HepG2 (cell line): ENCODE measurements around the gene UBAP2. TPM values are rescaled to one million over a fixed set of nuclear protein-coding genes. Genes with fewer than 3 reads are reported as not detected.
A peak's percentile ranks its signal among the peaks of the same experiment; 100 is the strongest.

Source experiments
- BHLHE40 ChIP-seq: IDR thresholded peaks from 2 replicates; pipeline ENCODE4 v1.6.1; 2011; ENCODE audit warnings: low read length, improper control_type of control experiment
- CBX1 ChIP-seq: IDR thresholded peaks from one replicate; pipeline ENCODE4 v1.6.1; 2016; ENCODE audit warnings: antibody characterized with exemption, low read depth
- CCAR2 ChIP-seq: fragments of 200-400 bp; formaldehyde crosslinking; optimal IDR thresholded peaks from 2 replicates; pipeline ENCODE3; 2018; ENCODE audit warnings: low read depth, mild to moderate bottlenecking, low read length, moderate library complexity
- FIP1L1 ChIP-seq: fragments of 200-400 bp; formaldehyde crosslinking; IDR thresholded peaks from 2 replicates; pipeline ENCODE4 v1.6.1; 2018; ENCODE audit warnings: low read depth, mild to moderate bottlenecking, low read length, moderate library complexity, borderline replicate concordance; ENCODE audit not compliant: insufficient read depth
- FOSL1 ChIP-seq: sonication (generic); formaldehyde crosslinking; IDR thresholded peaks from 2 replicates; pipeline ENCODE4 v1.9.0; 2021; ENCODE audit warnings: missing genetic modification reagents, borderline replicate concordance
- MEIS2 ChIP-seq: sonication (generic); formaldehyde crosslinking; IDR thresholded peaks from 2 replicates; pipeline ENCODE4 v1.9.0; 2021; ENCODE audit warnings: mild to moderate bottlenecking, missing genetic modification reagents
- NAIF1 ChIP-seq: sonication (generic); formaldehyde crosslinking; IDR thresholded peaks from 2 replicates; pipeline ENCODE4 v1.5.0; 2020; ENCODE audit warnings: mild to moderate bottlenecking, missing genetic modification reagents, borderline replicate concordance
- NCOA1 ChIP-seq: sonication (generic); formaldehyde crosslinking; IDR thresholded peaks from 2 replicates; pipeline ENCODE4 v1.9.0; 2021; ENCODE audit warnings: missing genetic modification reagents
- REXO4 ChIP-seq: sonication (generic); formaldehyde crosslinking; IDR thresholded peaks from 2 replicates; pipeline ENCODE4 v1.8.0; 2022; ENCODE audit warnings: missing genetic modification reagents, mild to moderate bottlenecking, borderline replicate concordance
- SOX13 ChIP-seq, 3 experiments: fragments of 450-650 bp in 1 of 3; sonication (generic) in 1 of 3; formaldehyde crosslinking in 1 of 3; IDR thresholded peaks in 2 of 3; conservative IDR thresholded peaks in 1 of 3; 2 replicates each; pipeline versions ENCODE4 v1.5.0 to v1.6.1; 2016 to 2020; ENCODE audit warnings: antibody characterized with exemption in 1 of 3, mild to moderate bottlenecking in 1 of 3, missing compliant biosample characterization in 1 of 3, missing genetic modification reagents in 1 of 3, moderate library complexity in 1 of 3
- TBX2 ChIP-seq: sonication (generic); formaldehyde crosslinking; IDR thresholded peaks from 2 replicates; pipeline ENCODE4 v1.5.0; 2020; ENCODE audit warnings: missing genetic modification reagents, mild to moderate bottlenecking, borderline replicate concordance
- THAP8 ChIP-seq: sonication (generic); formaldehyde crosslinking; IDR thresholded peaks from 2 replicates; pipeline ENCODE4 v1.5.1; 2020; ENCODE audit warnings: missing genetic modification reagents, mild to moderate bottlenecking, borderline replicate concordance
- XRCC5 ChIP-seq: fragments of 200-400 bp; formaldehyde crosslinking; optimal IDR thresholded peaks from 2 replicates; pipeline ENCODE3; 2017; ENCODE audit warnings: mild to moderate bottlenecking, low read length
- ZMAT5 ChIP-seq: sonication (generic); formaldehyde crosslinking; IDR thresholded peaks from 2 replicates; pipeline ENCODE4 v1.5.0; 2020; ENCODE audit warnings: mild to moderate bottlenecking, low read depth, missing genetic modification reagents, borderline replicate concordance
- ZNF138 ChIP-seq: sonication (generic); formaldehyde crosslinking; IDR thresholded peaks from 2 replicates; pipeline ENCODE4 v1.5.0; 2020; ENCODE audit warnings: mild to moderate bottlenecking, low read depth, missing genetic modification reagents
- ZNF24 ChIP-seq: fragments of 450-650 bp; IDR thresholded peaks from 2 replicates; pipeline ENCODE4 v1.6.1; 2017; ENCODE audit warnings: antibody characterized with exemption, mild to moderate bottlenecking
- ZNF567 ChIP-seq: sonication (generic); formaldehyde crosslinking; IDR thresholded peaks from 2 replicates; pipeline ENCODE4 v1.8.1; 2023; ENCODE audit warnings: mild to moderate bottlenecking, missing genetic modification reagents, borderline replicate concordance
- ZSCAN31 ChIP-seq: sonication (generic); formaldehyde crosslinking; IDR thresholded peaks from 2 replicates; pipeline ENCODE4 v1.5.0; 2020; ENCODE audit warnings: low read depth, mild to moderate bottlenecking, missing genetic modification reagents
- polyA plus RNA-seq, 8 experiments: library from polyadenylated mRNA; depleted of rRNA in 3 of 8; stranded (reverse) in 7 of 8; unstranded in 1 of 8; fragments of >200 nt; fragmentation: Illumina TruSeq in 4 of 8; extraction: Trizol in 4 of 8; gene quantifications; 2 replicates each; pipeline versions ENCODE4 v1.2.1 to v1.2.3, GENCODE V29; 2011 to 2016; ENCODE audit warnings: low read depth in 4 of 8, missing spikeins in 1 of 8, mixed read lengths in 1 of 8; ENCODE audit not compliant: insufficient read depth in 1 of 8
- total RNA-seq, 5 experiments: library from RNA; depleted of rRNA; stranded (reverse); fragments of >200 nt; fragmentation: Illumina TruSeq; extraction: Trizol; gene quantifications; 2 replicates each; pipeline ENCODE4 v1.2.3, GENCODE V29; 2016; ENCODE audit warnings: low read depth in 1 of 5
- TF ChIP-seq, protein P1 (sequence below): sonication (generic); formaldehyde crosslinking; IDR thresholded peaks from 2 replicates; pipeline ENCODE4 v1.4.0; 2020; ENCODE audit warnings: missing genetic modification reagents, low read depth, mild to moderate bottlenecking, borderline replicate concordance
- TF ChIP-seq, protein P2 (sequence below): sonication (generic); formaldehyde crosslinking; IDR thresholded peaks from 2 replicates; pipeline ENCODE4 v1.4.0; 2020; ENCODE audit warnings: mild to moderate bottlenecking, missing genetic modification reagents
- TF ChIP-seq, protein P3 (sequence below): sonication (generic); formaldehyde crosslinking; IDR thresholded peaks from 2 replicates; pipeline ENCODE4 v1.5.0; 2020; ENCODE audit warnings: mild to moderate bottlenecking, missing genetic modification reagents, borderline replicate concordance

Gene UBAP2
- total and polyA plus RNA-seq, 2 of the 13 experiments (the other 11 are each of a cell fraction or from before 2014, with no cell fraction given): 19.0 to 22.0 TPM

- TF ChIP-seq SOX13 (IDR thresholded peaks at IDR 0.05) (peak; percentile 49), SOX13 (CRISPR knock-in tag; conservative IDR thresholded peaks at IDR 0.05 in 1 of 2, IDR thresholded peaks at IDR 0.05 in 1 of 2) (peak in 1 of 2 experiments; percentile 89; a peak in 2 of 4 replicates), ZNF24 (no peak), MEIS2 (CRISPR knock-in tag) (peak; percentile 75; the same call in 1 of the 2 replicates), XRCC5 (peak; percentile 37), FIP1L1 (no peak), REXO4 (no peak), NAIF1 (CRISPR knock-in tag) (peak; percentile 48; the same call in 1 of the 2 replicates), THAP8 (CRISPR knock-in tag) (no peak), TBX2 (CRISPR knock-in tag) (peak; percentile 93), CBX1 (peak; percentile 41), ZMAT5 (CRISPR knock-in tag) (no peak), ZSCAN31 (CRISPR knock-in tag) (no peak), CCAR2 (no peak), FOSL1 (CRISPR knock-in tag) (no peak; the same call in 1 of the 2 replicates), ZNF567 (CRISPR knock-in tag) (no peak), BHLHE40 (peak; percentile 36), NCOA1 (no peak), ZNF138 (CRISPR knock-in tag) (no peak)
- TF ChIP-seq, protein P1, sequence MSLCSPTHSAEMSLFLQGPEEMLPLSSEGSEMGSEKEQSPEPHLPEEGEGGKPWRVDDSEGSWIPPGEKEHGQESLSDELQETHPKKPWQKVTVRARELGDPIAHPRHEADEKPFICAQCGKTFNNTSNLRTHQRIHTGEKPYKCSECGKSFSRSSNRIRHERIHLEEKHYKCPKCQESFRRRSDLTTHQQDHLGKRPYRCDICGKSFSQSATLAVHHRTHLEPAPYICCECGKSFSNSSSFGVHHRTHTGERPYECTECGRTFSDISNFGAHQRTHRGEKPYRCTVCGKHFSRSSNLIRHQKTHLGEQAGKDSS (CRISPR knock-in tag): peak; percentile 78; the same call in 1 of the 2 replicates
- TF ChIP-seq, protein P2, sequence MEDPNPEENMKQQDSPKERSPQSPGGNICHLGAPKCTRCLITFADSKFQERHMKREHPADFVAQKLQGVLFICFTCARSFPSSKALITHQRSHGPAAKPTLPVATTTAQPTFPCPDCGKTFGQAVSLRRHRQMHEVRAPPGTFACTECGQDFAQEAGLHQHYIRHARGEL: no peak
- TF ChIP-seq, protein P3, sequence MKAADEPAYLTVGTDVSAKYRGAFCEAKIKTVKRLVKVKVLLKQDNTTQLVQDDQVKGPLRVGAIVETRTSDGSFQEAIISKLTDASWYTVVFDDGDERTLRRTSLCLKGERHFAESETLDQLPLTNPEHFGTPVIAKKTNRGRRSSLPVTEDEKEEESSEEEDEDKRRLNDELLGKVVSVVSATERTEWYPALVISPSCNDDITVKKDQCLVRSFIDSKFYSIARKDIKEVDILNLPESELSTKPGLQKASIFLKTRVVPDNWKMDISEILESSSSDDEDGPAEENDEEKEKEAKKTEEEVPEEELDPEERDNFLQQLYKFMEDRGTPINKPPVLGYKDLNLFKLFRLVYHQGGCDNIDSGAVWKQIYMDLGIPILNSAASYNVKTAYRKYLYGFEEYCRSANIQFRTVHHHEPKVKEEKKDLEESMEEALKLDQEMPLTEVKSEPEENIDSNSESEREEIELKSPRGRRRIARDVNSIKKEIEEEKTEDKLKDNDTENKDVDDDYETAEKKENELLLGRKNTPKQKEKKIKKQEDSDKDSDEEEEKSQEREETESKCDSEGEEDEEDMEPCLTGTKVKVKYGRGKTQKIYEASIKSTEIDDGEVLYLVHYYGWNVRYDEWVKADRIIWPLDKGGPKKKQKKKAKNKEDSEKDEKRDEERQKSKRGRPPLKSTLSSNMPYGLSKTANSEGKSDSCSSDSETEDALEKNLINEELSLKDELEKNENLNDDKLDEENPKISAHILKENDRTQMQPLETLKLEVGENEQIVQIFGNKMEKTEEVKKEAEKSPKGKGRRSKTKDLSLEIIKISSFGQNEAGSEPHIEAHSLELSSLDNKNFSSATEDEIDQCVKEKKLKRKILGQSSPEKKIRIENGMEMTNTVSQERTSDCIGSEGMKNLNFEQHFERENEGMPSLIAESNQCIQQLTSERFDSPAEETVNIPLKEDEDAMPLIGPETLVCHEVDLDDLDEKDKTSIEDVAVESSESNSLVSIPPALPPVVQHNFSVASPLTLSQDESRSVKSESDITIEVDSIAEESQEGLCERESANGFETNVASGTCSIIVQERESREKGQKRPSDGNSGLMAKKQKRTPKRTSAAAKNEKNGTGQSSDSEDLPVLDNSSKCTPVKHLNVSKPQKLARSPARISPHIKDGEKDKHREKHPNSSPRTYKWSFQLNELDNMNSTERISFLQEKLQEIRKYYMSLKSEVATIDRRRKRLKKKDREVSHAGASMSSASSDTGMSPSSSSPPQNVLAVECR (CRISPR knock-in tag): peak; percentile 57; the same call in 1 of the 2 replicates
These were observed 108.5 kb downstream of the UBAP2 start (continued) for GRCh38 chr9:33939924-33940874.
